Fibroblast of lung (primary cell): ENCODE data around the gene ZNF775. TPM values are rescaled to one million over a fixed set of nuclear protein-coding genes. Genes with fewer than 3 reads are reported as not detected.

ENCODE experiments used
- DNase-seq, 2 donors: peaks; one replicate each; pipeline versions ENCODE4 v3.0.0 to v3.0.0-alpha.2; 2010; ENCODE audit warnings: low read depth in 2 of 2
- H2AFZ ChIP-seq: 2 replicates; pipeline ENCODE4 v1.5.1; 2012; ENCODE audit warnings: low read length, control low read depth, inconsistent platforms
- H3K27ac ChIP-seq: 2 replicates; pipeline ENCODE4 v1.5.1; 2011; ENCODE audit warnings: low read length, control low read depth; ENCODE audit not compliant: insufficient read depth
- H3K27me3 ChIP-seq: 2 replicates; pipeline ENCODE4 v1.5.1; 2011; ENCODE audit warnings: mild to moderate bottlenecking, low read length; ENCODE audit not compliant: control insufficient read depth, insufficient read depth
- H3K36me3 ChIP-seq: 2 replicates; pipeline ENCODE4 v1.5.1; 2011; ENCODE audit warnings: low read length; ENCODE audit not compliant: control insufficient read depth, insufficient read depth
- H3K4me1 ChIP-seq: 2 replicates; pipeline ENCODE4 v1.5.1; 2011; ENCODE audit warnings: low read length; ENCODE audit not compliant: control insufficient read depth, insufficient read depth; ENCODE audit errors: extremely low read depth
- H3K4me2 ChIP-seq: 2 replicates; pipeline ENCODE4 v1.5.1; 2011; ENCODE audit warnings: low read length, control low read depth; ENCODE audit not compliant: insufficient read depth; ENCODE audit errors: extremely low read depth
- H3K4me3 ChIP-seq, 4 experiments: fragments of 200-600 bp in 1 of 4; sonication (generic) in 1 of 4; replicated peaks in 1 of 4; 2 replicates each; pipeline ENCODE4 v1.5.1; 2011 to 2016; ENCODE audit warnings: low read length in 4 of 4, low read depth in 3 of 4, mild to moderate bottlenecking in 3 of 4, control low read depth in 2 of 4, inconsistent platforms in 1 of 4, mixed read lengths in 1 of 4; ENCODE audit not compliant: insufficient read depth in 1 of 4; ENCODE audit errors: control extremely low read depth in 1 of 4
- H3K79me2 ChIP-seq: 2 replicates; pipeline ENCODE4 v1.5.1; 2012; ENCODE audit warnings: mild to moderate bottlenecking, low read length, inconsistent platforms; ENCODE audit not compliant: control insufficient read depth, insufficient read depth
- H3K9ac ChIP-seq: 2 replicates; pipeline ENCODE4 v1.5.1; 2011; ENCODE audit warnings: mild to moderate bottlenecking, low read length, control low read depth; ENCODE audit not compliant: insufficient read depth
- H3K9me3 ChIP-seq: 2 replicates; pipeline ENCODE4 v1.5.1; 2012; ENCODE audit warnings: low read depth, low read length; ENCODE audit not compliant: control insufficient read depth, insufficient read depth
- H4K20me1 ChIP-seq: 2 replicates; pipeline ENCODE4 v1.5.1; 2011; ENCODE audit warnings: low read length; ENCODE audit not compliant: control insufficient read depth, insufficient read depth; ENCODE audit errors: extremely low read depth
- EZH2 ChIP-seq: IDR thresholded peaks from 2 replicates; pipeline ENCODE4 v1.5.1; 2012; ENCODE audit warnings: low read length, control low read depth, mild to moderate bottlenecking; ENCODE audit errors: missing control alignments
- polyA plus RNA-seq, 2 donors: library from polyadenylated mRNA; depleted of rRNA in 1 of 2; stranded (reverse) in 1 of 2; unstranded in 1 of 2; fragments of >200 nt; gene quantifications; 2 replicates each; pipeline ENCODE4 v1.2.1, GENCODE V29; 2011 to 2012; ENCODE audit warnings: missing spikeins in 1 of 2
- total RNA-seq: library from RNA; depleted of rRNA; stranded (reverse); fragments of >200 nt; gene quantifications from 2 replicates; pipeline ENCODE4 v1.2.1, GENCODE V29; 2014
- TF ChIP-seq, protein P1 (sequence below), 2 donors: IDR thresholded peaks in 1 of 2; conservative IDR thresholded peaks in 1 of 2; 1 replicate in 1 of 2; 2 replicates in 1 of 2; pipeline ENCODE4 v1.5.1; 2011 to 2012; ENCODE audit warnings: low read length in 2 of 2, control low read depth in 1 of 2, inconsistent platforms in 1 of 2, low read depth in 1 of 2, mild to moderate bottlenecking in 1 of 2

Gene ZNF775
- total and polyA plus RNA-seq, 2 donors (not counting 1 experiment from before 2014, with no cell fraction given): 1.2 to 9.6 TPM

DNA sequence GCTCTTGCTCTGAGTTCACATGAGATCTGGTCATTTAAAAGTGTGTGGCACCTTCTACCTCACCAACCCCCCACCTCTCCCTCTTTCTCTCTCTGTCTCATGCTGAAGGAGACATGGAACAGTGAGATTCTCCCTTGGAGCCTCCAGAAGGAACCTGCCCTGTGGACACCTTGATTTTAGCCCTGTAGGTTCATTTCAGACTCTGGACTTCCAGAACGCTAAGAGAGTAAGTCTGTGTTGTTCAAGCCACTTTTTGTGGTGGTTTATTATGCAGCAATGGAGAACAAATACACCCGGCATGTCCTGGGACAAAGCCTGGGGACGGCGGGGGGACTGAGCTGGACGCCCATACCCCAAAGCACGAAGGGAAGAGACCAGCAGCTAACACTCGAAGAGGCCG, 50.6 kb downstream of the ZNF775 start:
- Histone ChIP-seq H2AFZ (no peak overlapping the region), H3K79me2 (no peaks in the 10 kb centered on the region), H3K4me2 (no peak overlapping the region), H3K4me1 (peaks cover 5% of the 10 kb centered on the region), H3K36me3 (no peaks in the 10 kb centered on the region), H3K4me3 (no peak overlapping the region), H3K27ac (no peak overlapping the region), H3K9me3 (no peaks in the 10 kb centered on the region), H4K20me1 (no peaks in the 10 kb centered on the region), H3K9ac (no peak overlapping the region), H3K27me3 (no peaks in the 10 kb centered on the region)
- DNase-seq: no peak
- TF ChIP-seq, protein P1, sequence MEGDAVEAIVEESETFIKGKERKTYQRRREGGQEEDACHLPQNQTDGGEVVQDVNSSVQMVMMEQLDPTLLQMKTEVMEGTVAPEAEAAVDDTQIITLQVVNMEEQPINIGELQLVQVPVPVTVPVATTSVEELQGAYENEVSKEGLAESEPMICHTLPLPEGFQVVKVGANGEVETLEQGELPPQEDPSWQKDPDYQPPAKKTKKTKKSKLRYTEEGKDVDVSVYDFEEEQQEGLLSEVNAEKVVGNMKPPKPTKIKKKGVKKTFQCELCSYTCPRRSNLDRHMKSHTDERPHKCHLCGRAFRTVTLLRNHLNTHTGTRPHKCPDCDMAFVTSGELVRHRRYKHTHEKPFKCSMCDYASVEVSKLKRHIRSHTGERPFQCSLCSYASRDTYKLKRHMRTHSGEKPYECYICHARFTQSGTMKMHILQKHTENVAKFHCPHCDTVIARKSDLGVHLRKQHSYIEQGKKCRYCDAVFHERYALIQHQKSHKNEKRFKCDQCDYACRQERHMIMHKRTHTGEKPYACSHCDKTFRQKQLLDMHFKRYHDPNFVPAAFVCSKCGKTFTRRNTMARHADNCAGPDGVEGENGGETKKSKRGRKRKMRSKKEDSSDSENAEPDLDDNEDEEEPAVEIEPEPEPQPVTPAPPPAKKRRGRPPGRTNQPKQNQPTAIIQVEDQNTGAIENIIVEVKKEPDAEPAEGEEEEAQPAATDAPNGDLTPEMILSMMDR (conservative IDR thresholded peaks at IDR 0.05 in 1 of 2, IDR thresholded peaks at IDR 0.05 in 1 of 2; ENCODE audit: low read depth in 1 of 2, low read length in 2 of 2): no peak
- TF ChIP-seq EZH2: no peak

DNA sequence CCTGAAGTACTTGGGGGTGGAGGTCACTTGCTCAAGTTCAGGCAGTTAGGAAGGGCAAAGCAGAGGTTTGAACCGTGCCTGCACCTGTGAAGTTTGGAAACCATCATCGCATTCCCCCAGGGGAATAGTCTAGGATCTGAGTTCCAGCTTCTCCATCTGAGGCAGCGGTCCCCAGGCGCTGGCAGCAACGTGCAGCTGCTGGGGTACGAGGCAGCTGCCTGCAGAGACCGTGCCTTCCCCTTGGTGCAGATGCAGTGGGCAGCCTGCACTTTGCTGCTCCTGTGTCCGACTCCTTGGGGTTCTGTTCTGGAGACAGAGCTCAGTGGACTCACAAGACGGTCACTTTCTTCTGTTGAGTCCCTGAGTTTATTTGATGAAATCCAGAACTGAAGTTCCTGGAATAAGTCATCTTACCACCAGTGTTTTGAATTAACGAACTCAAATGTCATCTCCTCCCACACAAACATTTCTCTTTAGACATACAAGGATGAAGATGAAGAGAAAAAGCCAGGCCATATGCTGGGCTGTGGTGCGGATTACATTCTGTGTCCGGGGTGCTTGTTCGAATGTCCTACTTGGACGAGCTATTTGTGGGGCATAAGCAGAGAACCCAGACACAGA, 51.4 kb downstream of the ZNF775 start:
- Histone ChIP-seq H3K9me3 (no peaks in the 10 kb centered on the region), H3K27me3 (no peaks in the 10 kb centered on the region), H3K4me3 (no peak overlapping the region), H3K79me2 (no peaks in the 10 kb centered on the region), H4K20me1 (no peaks in the 10 kb centered on the region), H3K9ac (no peak overlapping the region), H2AFZ (no peak overlapping the region), H3K36me3 (no peaks in the 10 kb centered on the region), H3K27ac (no peak overlapping the region), H3K4me2 (no peak overlapping the region), H3K4me1 (peaks cover 5% of the 10 kb centered on the region)
- DNase-seq: no peak
- TF ChIP-seq, protein P1 (conservative IDR thresholded peaks at IDR 0.05 in 1 of 2, IDR thresholded peaks at IDR 0.05 in 1 of 2; ENCODE audit: low read depth in 1 of 2, low read length in 2 of 2): no peak
- no peak for TF ChIP-seq EZH2

DNA sequence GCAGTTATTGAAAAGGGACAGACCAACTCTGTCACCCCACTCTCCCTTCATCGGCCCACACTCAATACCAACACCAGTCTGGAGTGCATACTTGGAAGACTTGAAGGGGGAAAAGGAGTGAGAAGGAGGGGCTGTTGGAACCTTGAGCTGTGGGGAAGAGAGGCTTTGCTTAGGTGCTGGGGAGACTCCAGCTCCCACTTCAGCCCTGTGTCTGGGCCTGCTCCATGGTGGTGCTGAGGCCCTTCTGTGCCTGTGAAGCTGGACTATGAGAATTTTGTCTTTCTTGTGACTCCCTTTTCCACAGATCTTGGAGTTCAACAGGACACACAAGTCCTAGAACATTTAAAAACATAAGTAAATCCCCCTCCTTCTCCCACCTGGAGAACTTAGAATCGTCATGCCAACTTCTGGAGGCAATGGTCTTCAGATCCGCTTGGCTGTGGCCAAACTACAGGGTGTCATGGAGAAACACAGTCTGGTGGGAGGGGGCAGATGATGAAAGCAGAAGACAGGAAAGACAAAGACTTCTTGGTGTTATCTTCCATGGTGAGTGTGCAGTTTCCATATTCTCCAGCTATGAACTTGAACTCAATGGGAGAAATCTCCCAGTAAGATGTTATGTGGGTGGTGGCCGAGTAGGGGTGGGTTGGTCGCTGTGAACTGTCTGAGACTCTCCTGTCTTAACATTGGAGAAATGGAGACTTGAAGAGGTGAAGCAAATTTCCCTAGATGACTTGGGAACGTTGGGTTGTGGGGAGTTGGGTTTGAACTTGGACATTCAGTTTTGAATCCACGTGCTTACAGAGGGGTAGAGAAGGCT, 52.9 kb downstream of the ZNF775 start:
- Histone ChIP-seq H2AFZ (no peak overlapping the region), H3K27ac (no peak overlapping the region), H3K79me2 (no peaks in the 10 kb centered on the region), H3K27me3 (no peaks in the 10 kb centered on the region), H3K9me3 (no peaks in the 10 kb centered on the region), H3K4me2 (no peak overlapping the region), H3K9ac (no peak overlapping the region), H3K4me3 (no peak overlapping the region), H4K20me1 (no peaks in the 10 kb centered on the region), H3K36me3 (no peaks in the 10 kb centered on the region), H3K4me1 (peaks cover 5% of the 10 kb centered on the region)
- DNase-seq: no peak
- no peak for TF ChIP-seq EZH2
- TF ChIP-seq, protein P1 (conservative IDR thresholded peaks at IDR 0.05 in 1 of 2, IDR thresholded peaks at IDR 0.05 in 1 of 2; ENCODE audit: low read depth in 1 of 2, low read length in 2 of 2): no peak
